ENCODE results near the gene BOK.
"Not testable (repeated sequence)": the region's sequence is repeated elsewhere in the genome, so short reads cannot be mapped to it uniquely, and the experiment has no call there.

Gene BOK, protein sequence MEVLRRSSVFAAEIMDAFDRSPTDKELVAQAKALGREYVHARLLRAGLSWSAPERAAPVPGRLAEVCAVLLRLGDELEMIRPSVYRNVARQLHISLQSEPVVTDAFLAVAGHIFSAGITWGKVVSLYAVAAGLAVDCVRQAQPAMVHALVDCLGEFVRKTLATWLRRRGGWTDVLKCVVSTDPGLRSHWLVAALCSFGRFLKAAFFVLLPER

DNA sequence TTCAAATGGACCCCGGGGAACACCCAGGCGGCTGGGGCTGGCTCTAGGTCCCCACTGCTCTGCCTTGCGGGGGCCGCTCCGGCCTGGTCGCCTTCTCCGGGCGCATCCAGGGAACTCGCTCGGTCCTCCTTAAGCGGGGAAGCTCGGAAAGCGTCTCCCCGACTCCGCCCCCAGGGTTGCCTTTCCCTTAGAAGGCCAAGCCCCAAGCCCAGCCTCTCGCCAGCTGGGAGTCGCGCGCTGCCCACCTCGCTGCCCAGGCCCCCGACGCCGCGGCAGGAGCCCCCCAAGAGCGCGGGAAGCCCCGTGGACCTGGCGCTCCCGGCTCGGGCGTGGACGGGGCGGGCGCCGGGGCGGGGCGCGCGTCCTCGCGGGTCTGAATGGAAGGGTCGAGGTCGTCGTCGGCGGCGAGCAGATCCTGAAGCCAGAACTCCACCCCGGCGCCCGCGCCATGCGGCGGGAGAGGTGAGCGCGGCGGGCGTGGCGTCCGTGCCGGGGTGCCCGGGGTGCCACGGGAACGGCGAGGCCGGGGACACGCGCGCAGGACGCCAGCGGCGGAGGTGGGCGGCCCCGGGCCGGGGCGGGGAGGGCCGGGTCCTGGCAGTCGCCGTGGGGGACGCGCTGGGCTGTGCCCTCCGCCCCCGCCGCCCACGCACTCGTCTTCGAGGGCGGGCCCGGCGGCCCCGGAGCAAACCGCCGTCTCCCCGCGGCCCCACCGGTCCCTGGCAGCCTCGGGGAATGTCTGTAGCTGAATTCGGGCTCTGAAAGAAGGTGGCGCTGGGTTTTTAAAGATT, at the start of gene BOK:
Gene BOK (plus strand): TSS at position 214 of the 791 bp plus-strand sequence. CDS start 739 bp downstream, outside the sequence.
- no peak for DNase-seq (ENCODE audit: low read depth)

DNA sequence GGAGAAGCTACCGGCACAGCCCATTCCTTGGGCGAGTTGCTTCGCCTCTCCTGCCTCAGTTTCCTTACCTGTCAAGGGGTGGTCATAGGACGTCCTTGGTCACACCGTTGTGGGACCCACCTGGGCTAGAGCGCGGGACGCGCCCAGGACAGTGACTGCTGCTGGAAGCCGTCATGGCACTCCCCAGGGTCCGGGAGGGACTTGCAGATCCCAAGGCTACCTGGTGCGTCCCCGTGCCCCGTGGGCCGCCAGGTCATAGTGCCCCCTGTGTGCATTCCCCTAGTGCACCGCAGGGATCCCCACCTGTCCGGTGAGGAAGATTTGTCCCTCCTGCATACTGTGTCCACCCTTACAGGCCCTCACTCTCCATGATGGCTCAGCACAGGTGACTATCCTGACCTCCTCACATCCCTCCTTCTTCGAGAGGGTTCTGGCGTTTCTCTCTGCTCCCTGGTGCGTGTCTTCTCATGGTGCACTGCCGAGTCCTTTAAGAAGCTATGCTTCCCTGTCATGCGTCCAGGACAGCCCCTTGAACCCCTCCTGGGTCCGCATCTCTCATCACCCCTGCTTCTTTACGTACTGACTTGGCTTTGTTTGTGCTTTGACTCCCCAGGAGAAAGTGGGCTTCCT, 49.3 kb upstream of the BOK start:
- no peak for DNase-seq (ENCODE audit: low read depth)

DNA sequence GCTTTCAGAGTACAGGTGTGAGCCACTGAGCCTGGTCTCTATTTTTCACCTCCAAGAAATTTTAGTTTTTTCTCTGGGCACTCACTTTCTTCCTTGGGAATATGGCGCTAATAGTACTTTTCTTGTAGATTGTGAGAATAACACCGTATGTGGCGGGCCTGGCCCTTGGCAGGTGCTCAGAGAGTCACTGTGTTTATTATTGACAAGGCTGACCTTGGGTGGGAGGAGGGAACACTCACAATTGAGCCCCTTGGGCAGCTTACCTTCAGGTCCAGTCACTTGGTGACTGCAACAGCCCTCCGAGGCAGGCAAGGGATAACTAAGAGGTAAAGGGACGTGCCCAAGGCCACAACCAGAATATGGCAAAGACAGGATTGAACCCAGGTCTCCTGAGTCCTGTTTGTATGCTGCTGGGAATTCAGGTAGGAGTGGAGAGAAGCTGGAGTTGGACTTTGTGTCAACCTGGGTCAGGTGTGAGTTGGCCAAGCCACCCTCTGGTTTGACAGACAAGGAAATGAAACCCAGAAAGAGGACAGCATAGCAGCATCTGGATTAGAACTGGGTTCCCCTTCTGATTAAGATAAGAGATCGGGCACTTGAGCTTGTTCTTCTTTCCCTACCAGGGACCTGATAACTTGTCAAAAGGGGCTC, 47.3 kb upstream of the BOK start:
- no peak for DNase-seq (ENCODE audit: low read depth)

DNA sequence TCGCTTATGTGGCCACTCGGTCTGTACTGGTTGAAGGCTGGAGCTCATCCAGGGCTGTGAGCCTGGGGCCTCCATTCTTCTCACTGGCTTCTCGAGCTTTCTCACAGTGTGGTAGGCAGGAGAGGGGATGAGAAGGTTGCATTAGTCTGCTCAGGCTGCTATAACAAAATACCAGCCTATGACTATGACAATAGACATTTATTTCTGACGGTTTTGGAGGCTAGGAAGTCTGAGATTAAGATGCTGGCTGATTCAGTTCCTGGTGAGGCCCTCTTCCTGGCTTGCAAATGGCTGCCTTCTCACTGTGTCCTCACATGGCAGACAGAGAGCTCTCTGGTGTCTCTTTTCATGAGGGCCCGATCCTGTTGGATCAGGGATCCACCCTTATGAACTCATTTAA, 44.0 kb upstream of the BOK start:
- no peak for DNase-seq (ENCODE audit: low read depth)

DNA sequence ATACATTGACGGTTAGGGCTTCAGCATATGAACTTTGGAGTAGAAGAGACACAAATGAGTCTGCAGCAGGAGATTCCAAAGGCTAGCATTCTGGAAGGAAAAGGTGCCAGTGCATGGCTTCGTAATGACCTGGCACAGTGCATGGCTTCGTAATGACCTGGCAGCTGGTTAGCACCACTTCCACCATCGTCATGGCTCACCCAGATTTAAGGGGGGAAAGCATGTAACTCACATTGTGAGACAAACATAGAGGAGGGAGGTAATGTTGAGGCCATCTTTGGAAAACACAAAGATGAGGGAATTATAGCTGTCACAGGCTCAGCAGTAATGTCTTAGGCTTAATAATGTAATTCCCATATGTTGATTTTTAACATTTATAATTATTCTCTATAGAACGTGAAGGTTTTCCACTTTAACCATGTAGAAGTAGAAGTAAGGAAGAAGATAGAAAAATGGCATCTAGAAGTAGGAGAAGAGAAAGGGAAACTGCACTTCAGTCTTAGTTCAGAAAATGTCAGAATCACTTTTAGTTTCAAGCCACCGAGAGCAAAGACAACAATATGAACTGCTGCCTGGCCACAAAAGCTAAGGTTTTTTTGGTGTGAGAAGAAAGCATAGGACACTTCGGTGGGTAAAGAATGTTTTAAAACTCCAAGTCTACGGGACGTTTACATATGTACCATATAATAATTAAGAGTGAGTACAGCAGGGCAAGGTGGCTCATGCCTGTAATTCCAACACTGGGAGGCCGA, 43.4 kb upstream of the BOK start:
- DNase-seq (ENCODE audit: low read depth) = no peak

DNA sequence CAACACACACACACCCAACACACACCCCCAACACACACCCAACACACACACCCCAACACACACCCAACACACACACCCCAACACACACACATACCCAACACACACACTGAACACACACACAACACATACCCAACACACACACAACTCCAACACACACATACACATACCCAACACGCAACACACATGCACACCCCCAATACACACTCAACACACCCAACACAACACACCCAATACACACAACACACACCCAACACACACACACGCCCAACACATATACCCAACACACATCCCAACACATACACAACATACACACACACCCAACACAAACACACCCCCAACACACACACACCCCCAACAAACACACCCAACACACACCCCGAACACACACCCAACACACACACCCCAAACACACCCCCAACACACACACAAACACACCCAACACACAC, 42.0 kb upstream of the BOK start:
- DNase-seq (ENCODE audit: low read depth) = no peak

DNA sequence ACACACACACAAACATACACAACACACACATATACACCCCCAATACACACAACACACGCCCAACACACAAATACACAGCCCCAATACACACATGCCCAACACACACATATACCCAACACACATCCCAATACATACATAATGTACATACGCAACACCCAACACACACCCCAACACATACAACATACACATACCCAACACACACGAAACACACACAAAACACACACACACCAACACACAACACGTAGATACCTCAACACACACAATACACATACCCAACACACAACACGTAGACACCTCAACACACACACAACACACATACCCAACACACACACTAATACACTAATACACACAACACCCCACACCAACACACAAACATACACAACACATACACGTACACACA, 41.2 kb upstream of the BOK start:
- DNase-seq (ENCODE audit: low read depth) = no peak

DNA sequence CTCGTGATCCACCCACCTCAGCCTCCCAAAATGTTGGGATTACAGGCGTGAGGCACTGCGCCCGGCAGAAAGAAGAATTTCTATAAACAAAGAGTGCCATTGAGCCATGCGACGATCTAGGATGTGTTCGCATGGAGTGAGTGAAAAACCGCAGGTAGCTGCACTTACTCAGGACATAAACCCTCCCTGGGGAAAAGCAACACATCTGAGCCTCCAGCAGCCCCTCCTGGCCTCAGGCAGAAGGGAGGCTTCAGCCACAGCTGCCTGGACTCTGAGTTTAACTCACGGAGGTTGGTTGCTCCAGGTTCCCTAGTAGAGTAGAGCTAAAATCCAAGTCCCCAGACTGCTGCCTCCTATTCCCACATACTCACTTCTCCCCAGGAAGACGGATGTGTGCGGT, 38.9 kb upstream of the BOK start:
- no peak for DNase-seq (ENCODE audit: low read depth)

DNA sequence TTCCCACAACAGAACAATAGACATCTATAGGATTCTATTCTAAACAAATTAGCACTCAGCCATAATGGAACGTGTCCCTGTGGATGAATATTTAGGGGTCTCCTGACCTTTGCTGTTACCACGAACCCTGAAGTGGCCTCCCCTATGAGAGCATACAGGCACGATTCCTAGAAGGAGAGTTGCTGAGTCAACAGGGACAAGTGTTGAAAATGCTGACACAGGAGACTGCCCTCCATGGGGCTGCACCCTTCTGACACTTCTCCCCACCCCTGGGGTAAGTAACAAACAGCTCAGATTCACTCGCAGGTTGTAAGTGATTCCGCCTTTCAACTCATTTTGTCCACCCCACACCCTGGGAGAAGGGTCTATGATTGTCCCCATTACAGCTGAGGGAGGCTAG, 36.1 kb upstream of the BOK start:
- DNase-seq (ENCODE audit: low read depth) = no peak

DNA sequence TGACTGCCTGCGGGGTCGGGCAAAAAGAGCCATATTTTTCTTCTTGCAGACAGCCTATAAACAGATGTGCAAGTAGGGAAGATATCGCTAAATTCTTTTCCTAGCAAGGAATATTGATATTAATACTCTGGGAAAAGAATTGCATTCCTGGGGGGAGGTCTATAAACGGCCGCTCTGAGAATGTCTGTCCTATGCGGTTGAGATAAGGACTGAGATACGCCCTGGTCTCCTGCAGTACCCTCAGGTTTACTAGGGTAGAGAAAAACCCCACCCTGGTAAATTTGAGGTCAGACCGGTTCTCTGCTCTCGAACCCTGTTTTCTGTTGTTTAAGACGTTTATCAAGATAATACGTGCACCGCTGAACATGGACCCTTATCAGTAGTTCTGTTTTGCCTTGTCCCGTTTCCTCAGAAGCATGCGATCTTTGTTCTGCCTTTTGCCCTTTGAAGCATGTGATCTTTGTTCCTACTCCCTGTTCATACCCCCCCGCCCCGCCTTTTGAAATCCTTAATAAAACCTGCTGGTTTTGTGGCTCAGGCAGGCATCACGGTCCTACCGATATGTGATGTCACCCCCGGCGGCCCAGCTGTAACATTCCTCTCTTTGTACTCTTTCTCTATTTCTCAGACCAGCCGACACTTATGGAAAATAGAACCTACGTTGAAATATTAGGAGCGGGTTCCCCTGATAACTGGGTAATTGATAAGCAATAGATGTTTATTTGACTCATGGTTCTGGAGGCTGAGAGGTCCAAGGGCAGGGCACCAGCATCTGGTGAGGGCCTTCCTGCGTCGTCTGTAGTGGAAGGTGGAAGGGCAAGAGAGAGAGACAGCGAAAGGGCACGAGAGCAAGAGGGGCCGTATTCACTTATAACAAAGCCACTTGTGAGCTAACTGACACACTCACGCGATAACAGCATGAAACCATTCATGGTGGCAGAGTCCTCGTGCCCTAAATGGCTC, 32.4 kb upstream of the BOK start:
- DNase-seq (ENCODE audit: low read depth) = not testable (repeated sequence)

DNA sequence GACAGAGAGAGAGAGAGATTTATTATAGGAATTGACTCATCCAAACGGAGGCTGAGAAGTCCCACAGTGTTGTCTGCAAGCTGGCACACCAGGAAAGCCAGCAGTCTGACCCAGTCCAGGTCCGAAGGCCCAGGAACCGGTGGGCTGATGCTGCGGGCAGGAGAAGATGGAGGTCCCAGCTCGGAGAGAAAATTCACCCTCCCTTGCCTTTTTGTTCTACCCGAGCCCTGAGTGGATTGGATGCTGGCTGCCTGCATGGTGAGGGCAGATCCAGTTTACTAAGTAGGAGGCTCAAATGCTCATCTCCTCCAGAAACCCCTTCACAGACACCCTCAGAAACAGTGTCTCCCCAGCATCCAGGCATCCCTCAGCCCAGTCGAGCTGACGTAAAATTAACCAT, 28.0 kb upstream of the BOK start:
- no peak for DNase-seq (ENCODE audit: low read depth)

DNA sequence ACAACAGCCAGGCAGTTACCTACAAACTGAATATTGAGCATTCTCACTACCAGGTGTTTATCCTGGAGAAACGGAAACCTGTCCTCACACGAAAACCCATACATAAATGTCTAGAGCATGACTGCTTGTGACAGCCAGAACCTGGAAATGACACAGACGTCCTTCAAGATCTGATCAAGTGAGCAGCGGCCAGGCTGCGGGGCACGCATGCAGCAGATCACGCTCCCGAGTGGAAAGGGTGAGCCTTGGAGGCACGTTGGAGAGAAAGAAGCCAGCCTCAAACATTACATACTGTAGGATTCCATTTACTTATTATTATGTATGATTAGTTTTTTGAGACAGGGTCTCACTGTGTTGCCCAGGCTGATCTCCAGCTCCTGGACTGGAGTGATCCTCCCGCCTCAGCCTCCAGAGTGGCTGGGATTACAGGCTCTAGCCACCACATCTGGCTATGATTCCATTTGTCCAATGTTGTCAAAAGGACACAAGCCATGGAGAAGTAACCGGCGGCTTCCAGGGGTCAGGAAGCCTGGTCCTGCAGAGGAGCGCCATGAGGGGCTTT, 27.3 kb upstream of the BOK start:
- no peak for DNase-seq (ENCODE audit: low read depth)

DNA sequence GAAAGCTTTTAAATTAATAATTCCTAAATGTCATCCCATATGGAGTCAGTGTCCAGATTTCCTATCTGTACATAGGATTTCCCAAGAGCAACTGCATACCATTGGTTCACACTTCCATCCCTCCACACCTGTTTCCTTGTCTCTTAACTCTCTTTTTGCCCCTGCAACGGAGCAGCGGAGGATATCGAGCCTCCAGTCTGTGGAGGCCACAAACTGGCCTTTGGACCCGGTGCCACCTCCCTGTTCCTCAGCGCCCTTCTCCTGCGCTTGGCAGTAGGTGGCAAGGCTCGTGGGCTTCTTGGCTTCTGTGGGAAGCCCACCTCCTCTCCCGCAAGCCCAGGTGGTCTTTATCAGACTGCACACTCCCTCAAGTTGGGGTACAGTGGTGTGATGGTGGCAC, 26.4 kb upstream of the BOK start:
- no peak for DNase-seq (ENCODE audit: low read depth)

DNA sequence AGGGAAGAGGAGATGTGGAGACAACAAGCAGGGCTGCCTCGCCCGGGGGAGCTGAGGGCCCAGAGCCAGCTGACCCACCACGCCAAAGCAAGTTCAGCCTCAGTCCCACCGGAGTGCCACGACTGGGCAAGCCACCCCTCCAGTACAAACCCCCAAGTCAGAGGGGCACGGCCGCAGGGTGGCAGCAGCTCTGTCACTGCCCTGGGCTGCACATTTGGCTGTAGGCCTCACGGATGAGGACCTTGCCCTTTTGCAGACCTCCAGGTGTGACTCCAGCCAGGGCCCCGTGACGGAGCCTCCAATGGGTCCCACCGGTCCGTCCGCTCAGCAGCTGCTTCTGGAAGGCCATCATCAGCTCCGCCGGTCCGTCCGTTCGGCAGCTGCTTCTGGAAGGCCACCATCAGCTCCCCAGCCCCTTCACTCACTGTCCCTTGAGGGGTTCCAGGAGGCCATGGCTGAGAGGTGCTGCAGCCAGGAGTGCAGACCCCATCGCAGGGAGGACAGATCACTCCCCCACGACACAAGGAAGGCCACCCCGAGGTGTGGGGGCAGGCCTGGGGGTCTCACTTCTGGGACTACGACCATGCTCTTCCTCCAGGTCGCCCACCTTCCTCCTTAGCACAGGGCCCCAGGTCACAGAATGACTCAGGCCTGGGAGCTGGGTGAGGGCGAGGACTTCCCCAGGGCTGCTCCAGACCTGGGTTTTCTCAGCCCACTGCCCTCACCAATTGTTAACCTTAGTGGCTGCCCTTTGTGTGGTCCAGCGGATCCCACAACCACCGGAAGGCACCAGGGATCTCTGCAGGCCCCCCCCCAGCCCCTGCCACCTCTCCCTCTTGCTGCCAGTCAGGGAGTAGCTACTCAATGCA, 25.6 kb upstream of the BOK start:
- no peak for DNase-seq (ENCODE audit: low read depth)

DNA sequence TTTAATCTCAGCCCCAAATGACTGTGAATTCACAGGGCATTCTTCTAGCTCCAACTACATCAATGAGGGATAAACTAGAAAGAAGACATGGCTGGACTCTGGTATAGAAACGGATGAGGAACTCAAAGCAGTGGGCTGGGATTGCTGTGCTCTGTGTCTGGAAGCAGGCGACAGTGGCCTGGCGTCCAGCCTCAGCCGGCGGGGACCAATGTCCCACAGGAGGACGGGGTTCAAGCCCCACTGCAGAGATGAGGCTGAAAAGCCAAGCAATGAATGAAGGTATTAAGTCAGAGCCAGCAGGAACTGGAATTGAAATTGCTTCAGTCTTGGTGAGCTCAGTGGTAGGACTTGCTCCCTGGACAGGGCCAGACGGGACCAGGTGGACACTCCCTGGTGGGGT, 24.3 kb upstream of the BOK start:
- DNase-seq (ENCODE audit: low read depth) = no peak

DNA sequence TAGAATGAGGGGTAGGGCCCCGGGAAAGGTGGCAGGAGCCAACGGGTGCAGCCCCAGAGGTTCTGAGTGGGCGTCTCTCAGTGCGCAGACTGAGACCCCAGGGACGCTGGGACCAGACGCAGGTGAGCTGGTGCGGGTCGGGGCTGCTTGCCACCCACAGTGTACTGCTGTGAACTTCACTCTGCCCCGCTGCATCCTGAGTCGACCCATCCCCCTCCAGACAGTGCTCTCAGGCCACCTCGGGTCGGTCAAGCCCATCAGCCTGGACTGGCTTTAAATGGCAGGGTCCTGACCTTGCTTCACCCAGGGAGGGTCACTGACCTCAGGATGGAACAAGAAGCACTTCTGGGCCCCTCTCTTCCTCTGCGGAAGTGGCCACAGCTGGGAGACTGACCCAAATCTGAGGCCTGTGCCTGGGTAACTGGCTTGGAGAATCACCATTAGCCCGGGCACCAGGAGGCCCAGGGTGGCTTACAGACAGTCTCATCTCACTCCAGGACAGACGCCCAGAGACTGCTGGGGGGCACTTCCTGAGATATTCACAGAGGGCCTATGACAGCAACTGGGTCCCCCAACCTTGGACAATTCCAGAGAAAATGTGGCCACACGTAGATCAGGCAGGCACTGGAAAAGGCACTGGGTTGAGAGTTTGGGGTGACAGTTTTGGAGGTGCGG, 23.7 kb upstream of the BOK start:
- no peak for DNase-seq (ENCODE audit: low read depth)

DNA sequence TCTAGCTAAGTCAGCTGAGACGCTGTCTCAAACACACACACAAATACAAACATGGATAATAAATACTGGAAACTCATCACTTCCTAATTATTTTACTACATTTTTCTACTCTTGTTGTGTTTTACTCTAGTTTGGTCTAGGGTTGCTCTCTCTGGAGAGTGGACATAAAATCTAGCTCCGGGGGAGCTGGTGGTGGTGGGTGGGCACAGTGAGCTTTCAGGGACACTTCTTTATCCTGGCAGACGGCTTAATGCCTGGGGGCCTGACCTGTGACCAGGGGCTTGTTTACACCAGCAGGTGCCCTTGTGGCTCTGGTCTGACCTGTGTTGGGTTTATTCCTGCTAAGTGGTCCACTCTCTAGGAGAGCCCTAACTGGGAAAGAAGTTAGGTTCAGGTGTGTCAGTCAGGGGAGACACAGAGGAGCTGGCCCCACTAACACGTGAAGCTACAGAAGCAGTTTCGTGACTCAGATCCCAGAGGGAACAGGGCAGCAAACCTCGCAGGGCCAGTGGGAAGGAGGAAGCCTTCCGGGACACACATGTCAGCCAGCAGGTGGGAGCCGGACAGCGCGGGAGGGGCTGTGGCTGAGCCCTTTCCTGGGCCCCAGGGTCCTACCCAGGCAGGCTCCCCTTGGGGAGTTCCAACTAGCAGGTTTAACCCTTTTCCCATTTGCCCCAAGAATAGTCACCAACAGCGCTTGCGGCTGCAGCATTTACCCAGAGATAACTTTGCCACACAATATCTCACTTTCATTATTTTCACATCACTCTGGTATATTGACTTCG, 22.5 kb upstream of the BOK start:
- DNase-seq (ENCODE audit: low read depth) = no peak

Data from stimulated activated CD8-positive, alpha-beta memory T cell treated with anti-CD3 and anti-CD28 coated beads, Interleukin-12 subunit alpha, Interleukin-12 subunit beta, amount 100 ng/mL, for 4 hours (primary cell).